Stimulated activated effector memory CD8-positive, alpha-beta T cell treated with anti-CD3 and anti-CD28 coated beads, Interleukin-12 subunit alpha, Interleukin-12 subunit beta, amount 100 ng/mL, for 72 hours (primary cell): Measurements from ENCODE around the gene CA4.
"Not testable (repeated sequence)": the region's sequence is repeated elsewhere in the genome, so short reads cannot be mapped to it uniquely, and the experiment has no call there.

Source experiments
- ATAC-seq: fragments of 150-1000 bp; cut with Tn5 transposase; 2 replicates; pipeline ENCODE4 v1.10.0; 2021
- DNase-seq, 2 donors: peaks; one replicate each; pipeline ENCODE4 v3.0.0; 2021 to 2022; ENCODE audit warnings: low spot score in 2 of 2
- H3K27ac Mint-ChIP-seq: one replicate; pipeline ENCODE4 v1.8.0; 2022; ENCODE audit warnings: mild to moderate bottlenecking, mixed read lengths
- H3K36me3 Mint-ChIP-seq: one replicate; pipeline ENCODE4 v1.8.0; 2022; ENCODE audit warnings: mild to moderate bottlenecking, mixed read lengths
- H3K4me1 Mint-ChIP-seq: one replicate; pipeline ENCODE4 v1.8.0; 2022; ENCODE audit warnings: mixed read lengths
- H3K4me3 Mint-ChIP-seq: one replicate; pipeline ENCODE4 v1.8.0; 2022; ENCODE audit warnings: mild to moderate bottlenecking, mixed read lengths
- H3K9me3 Mint-ChIP-seq: one replicate; pipeline ENCODE4 v1.8.0; 2022; ENCODE audit warnings: mixed read lengths

The CA4 gene

GRCh38 chr17:60171753-60172079 lies 21.9 kb downstream of the CA4 start:
- no peak overlapping the region for H3K4me3 Mint-ChIP-seq
- H3K27ac Mint-ChIP-seq, result peak overlapping the region; percentile 24
- H3K36me3 Mint-ChIP-seq, result peaks cover 11% of the 10 kb centered on the region
- no peaks in the 10 kb centered on the region for H3K9me3 Mint-ChIP-seq
- ATAC-seq, result no peak
- no peak for DNase-seq
- H3K4me1 Mint-ChIP-seq, result peaks cover 14% of the 10 kb centered on the region

GRCh38 chr17:60173304-60173819 lies 23.6 kb downstream of the CA4 start:
- no peak overlapping the region for H3K4me3 Mint-ChIP-seq
- DNase-seq, result no peak
- peaks cover 17% of the 10 kb centered on the region for H3K36me3 Mint-ChIP-seq
- H3K9me3 Mint-ChIP-seq, result no peaks in the 10 kb centered on the region
- H3K27ac Mint-ChIP-seq, result no peak overlapping the region
- H3K4me1 Mint-ChIP-seq, result peaks cover 7% of the 10 kb centered on the region
- peak; percentile 42 for ATAC-seq

- H3K4me1 Mint-ChIP-seq, result peaks cover 7% of the 10 kb centered on the region
- H3K27ac Mint-ChIP-seq, result peak overlapping the region; percentile 9
- H3K9me3 Mint-ChIP-seq, result no peaks in the 10 kb centered on the region
- H3K4me3 Mint-ChIP-seq, result no peak overlapping the region
- DNase-seq (no peak), ATAC-seq (no peak)
- H3K36me3 Mint-ChIP-seq, result peaks cover 24% of the 10 kb centered on the region
Measured at GRCh38 chr17:60174035-60174434, 24.3 kb downstream of the CA4 start.

GRCh38 chr17:60174767-60175166 lies 25.0 kb downstream of the CA4 start:
- not testable (repeated sequence) for H3K4me1 Mint-ChIP-seq, DNase-seq, H3K9me3 Mint-ChIP-seq, H3K4me3 Mint-ChIP-seq
- ATAC-seq, result peak; percentile 36
- Mint-ChIP-seq H3K27ac (peak overlapping the region; percentile 9), H3K36me3 (peaks cover 31% of the 10 kb centered on the region)

- ATAC-seq, H3K27ac Mint-ChIP-seq, DNase-seq, H3K4me3 Mint-ChIP-seq, H3K9me3 Mint-ChIP-seq, H3K4me1 Mint-ChIP-seq: not testable (repeated sequence)
- peaks cover 50% of the 10 kb centered on the region for H3K36me3 Mint-ChIP-seq
Measured at GRCh38 chr17:60176763-60177162, 27.0 kb downstream of the CA4 start.

- DNase-seq, ATAC-seq, H3K4me3 Mint-ChIP-seq, H3K9me3 Mint-ChIP-seq, H3K4me1 Mint-ChIP-seq, H3K27ac Mint-ChIP-seq: not testable (repeated sequence)
- peaks cover 63% of the 10 kb centered on the region for H3K36me3 Mint-ChIP-seq
Measured at GRCh38 chr17:60178180-60178579, 28.4 kb downstream of the CA4 start.

- not testable (repeated sequence) for H3K27ac Mint-ChIP-seq, H3K4me3 Mint-ChIP-seq, H3K4me1 Mint-ChIP-seq, DNase-seq, ATAC-seq, H3K9me3 Mint-ChIP-seq
- peaks cover 77% of the 10 kb centered on the region for H3K36me3 Mint-ChIP-seq
Measured at GRCh38 chr17:60180380-60180779, 30.6 kb downstream of the CA4 start.

- not testable (repeated sequence) for H3K4me1 Mint-ChIP-seq, H3K4me3 Mint-ChIP-seq, ATAC-seq, H3K9me3 Mint-ChIP-seq, DNase-seq
- Mint-ChIP-seq H3K27ac (peak overlapping the region; percentile 17), H3K36me3 (peaks cover 76% of the 10 kb centered on the region)
Measured at GRCh38 chr17:60186372-60186771, 36.6 kb downstream of the CA4 start.

- DNase-seq, H3K4me3 Mint-ChIP-seq, H3K4me1 Mint-ChIP-seq, ATAC-seq, H3K9me3 Mint-ChIP-seq: not testable (repeated sequence)
- Mint-ChIP-seq H3K36me3 (peaks cover 78% of the 10 kb centered on the region), H3K27ac (peak overlapping the region; percentile 17)
Measured at GRCh38 chr17:60186846-60187745, 37.3 kb downstream of the CA4 start.

GRCh38 chr17:60188759-60189158 lies 39.0 kb downstream of the CA4 start:
- ATAC-seq (no peak), DNase-seq (no peak)
- Mint-ChIP-seq H3K4me1 (no peaks in the 10 kb centered on the region), H3K9me3 (no peaks in the 10 kb centered on the region), H3K4me3 (no peak overlapping the region), H3K27ac (no peak overlapping the region), H3K36me3 (peaks cover 73% of the 10 kb centered on the region)

GRCh38 chr17:60190032-60190431 lies 40.3 kb downstream of the CA4 start:
- not testable (repeated sequence) for DNase-seq, H3K4me1 Mint-ChIP-seq, ATAC-seq, H3K4me3 Mint-ChIP-seq, H3K9me3 Mint-ChIP-seq, H3K27ac Mint-ChIP-seq
- H3K36me3 Mint-ChIP-seq, result peaks cover 74% of the 10 kb centered on the region

- H3K4me1 Mint-ChIP-seq, DNase-seq, H3K4me3 Mint-ChIP-seq, H3K9me3 Mint-ChIP-seq, H3K27ac Mint-ChIP-seq, ATAC-seq: not testable (repeated sequence)
- H3K36me3 Mint-ChIP-seq, result peaks cover 87% of the 10 kb centered on the region
Measured at GRCh38 chr17:60193032-60193431, 43.3 kb downstream of the CA4 start.

- Mint-ChIP-seq H3K27ac (no peak overlapping the region), H3K9me3 (no peaks in the 10 kb centered on the region), H3K36me3 (peaks cover 91% of the 10 kb centered on the region), H3K4me1 (no peaks in the 10 kb centered on the region), H3K4me3 (no peak overlapping the region)
- no peak for DNase-seq
- ATAC-seq, result no peak
Measured at GRCh38 chr17:60193482-60193881, 43.7 kb downstream of the CA4 start.

GRCh38 chr17:60194141-60194540 lies 44.4 kb downstream of the CA4 start:
- H3K4me1 Mint-ChIP-seq, DNase-seq, H3K4me3 Mint-ChIP-seq, ATAC-seq, H3K9me3 Mint-ChIP-seq: not testable (repeated sequence)
- peak overlapping the region; percentile 3 for H3K27ac Mint-ChIP-seq
- H3K36me3 Mint-ChIP-seq, result peaks cover 91% of the 10 kb centered on the region

GRCh38 chr17:60198630-60199029 lies 48.9 kb downstream of the CA4 start:
- not testable (repeated sequence) for DNase-seq, H3K9me3 Mint-ChIP-seq, H3K27ac Mint-ChIP-seq, H3K4me1 Mint-ChIP-seq, H3K4me3 Mint-ChIP-seq, ATAC-seq
- H3K36me3 Mint-ChIP-seq, result peaks cover 59% of the 10 kb centered on the region

- H3K9me3 Mint-ChIP-seq, H3K4me3 Mint-ChIP-seq, H3K4me1 Mint-ChIP-seq, H3K27ac Mint-ChIP-seq, DNase-seq, ATAC-seq: not testable (repeated sequence)
- peaks cover 24% of the 10 kb centered on the region for H3K36me3 Mint-ChIP-seq
Measured at GRCh38 chr17:60205782-60206181, 56.0 kb downstream of the CA4 start.
